ENCODE results near the gene SLC37A2.
"Not testable (repeated sequence)": the region's sequence is repeated elsewhere in the genome, so short reads cannot be mapped to it uniquely, and the experiment has no call there.

Gene SLC37A2

GRCh38 chr11:125084761-125085231 lies 21.7 kb downstream of the SLC37A2 start:
- DNase-seq (ENCODE audit: low read depth) = no peak

GRCh38 chr11:125085301-125086081 lies 22.4 kb downstream of the SLC37A2 start:
- DNase-seq (ENCODE audit: low read depth) = no peak

GRCh38 chr11:125086633-125087296 lies 23.7 kb downstream of the SLC37A2 start:
- DNase-seq (ENCODE audit: low read depth) = no peak

GRCh38 chr11:125088123-125088522 lies 25.0 kb downstream of the SLC37A2 start:
- DNase-seq (ENCODE audit: low read depth) = no peak

GRCh38 chr11:125088576-125089455 lies 25.7 kb downstream of the SLC37A2 start:
- no peak for DNase-seq (ENCODE audit: low read depth)

- DNase-seq (ENCODE audit: low read depth) = not testable (repeated sequence)
Observed at GRCh38 chr11:125089481-125089880, 26.4 kb downstream of the SLC37A2 start.

GRCh38 chr11:125090151-125090550 lies 27.0 kb downstream of the SLC37A2 start:
- not testable (repeated sequence) for DNase-seq (ENCODE audit: low read depth)

GRCh38 chr11:125090816-125091215 lies 27.7 kb downstream of the SLC37A2 start:
- DNase-seq (ENCODE audit: low read depth) = no peak

- peak; percentile 65 for DNase-seq (ENCODE audit: low read depth)
Observed at GRCh38 chr11:125091247-125091876, 28.3 kb downstream of the SLC37A2 start.

GRCh38 chr11:125091877-125092664 lies 29.0 kb downstream of the SLC37A2 start:
- no peak for DNase-seq (ENCODE audit: low read depth)

GRCh38 chr11:125092669-125093068 lies 29.6 kb downstream of the SLC37A2 start:
- DNase-seq (ENCODE audit: low read depth) = no peak

- no peak for DNase-seq (ENCODE audit: low read depth)
Observed at GRCh38 chr11:125093502-125093901, 30.4 kb downstream of the SLC37A2 start.

- DNase-seq (ENCODE audit: low read depth) = no peak
Observed at GRCh38 chr11:125094731-125095130, 31.6 kb downstream of the SLC37A2 start.

- DNase-seq (ENCODE audit: low read depth) = no peak
Observed at GRCh38 chr11:125100136-125100535, 37.0 kb downstream of the SLC37A2 start.

- no peak for DNase-seq (ENCODE audit: low read depth)
Observed at GRCh38 chr11:125101596-125101995, 38.5 kb downstream of the SLC37A2 start.

GRCh38 chr11:125102025-125102424 lies 38.9 kb downstream of the SLC37A2 start:
- no peak for DNase-seq (ENCODE audit: low read depth)

- no peak for DNase-seq (ENCODE audit: low read depth)
Observed at GRCh38 chr11:125102510-125102909, 39.4 kb downstream of the SLC37A2 start.

GRCh38 chr11:125105926-125106325 lies 42.8 kb downstream of the SLC37A2 start:
- no peak for DNase-seq (ENCODE audit: low read depth)

- DNase-seq (ENCODE audit: low read depth) = no peak
Observed at GRCh38 chr11:125108469-125108868, 45.4 kb downstream of the SLC37A2 start.

GRCh38 chr11:125110506-125110905 lies 47.4 kb downstream of the SLC37A2 start:
- DNase-seq (ENCODE audit: low read depth) = no peak

- no peak for DNase-seq (ENCODE audit: low read depth)
Observed at GRCh38 chr11:125111001-125111342, 47.9 kb downstream of the SLC37A2 start.
